Spleen (tissue), 11 donors: Measurements from ENCODE around the gene PCBP3. TPM values are rescaled to one million over a fixed set of nuclear protein-coding genes. Genes with fewer than 3 reads are reported as not detected.

ENCODE experiments used
- DNase-seq: peaks from one replicate; pipeline ENCODE4 v3.0.0-alpha.2; 2020
- H3K27ac ChIP-seq, 8 donors: fragments of 200-600 bp; sonication (generic) in 7 of 8; 1 replicate in 4 of 8; 2 replicates in 4 of 8; pipeline versions ENCODE4 v1.5.0 to v1.8.0; 2016 to 2021; ENCODE audit warnings: inconsistent platforms in 4 of 8, mild to moderate bottlenecking in 4 of 8, moderate library complexity in 1 of 8
- H3K27me3 ChIP-seq, 7 donors: fragments of 200-600 bp; sonication (generic) in 6 of 7; replicated peaks in 1 of 7; 1 replicate in 4 of 7; 2 replicates in 3 of 7; pipeline versions ENCODE4 v1.5.0 to v1.8.0; 2016 to 2021; ENCODE audit warnings: inconsistent platforms in 3 of 7, mild to moderate bottlenecking in 1 of 7
- H3K36me3 ChIP-seq, 6 donors: fragments of 200-600 bp; sonication (generic) in 5 of 6; 1 replicate in 4 of 6; 2 replicates in 2 of 6; pipeline versions ENCODE4 v1.5.0 to v1.8.0; 2016 to 2021; ENCODE audit warnings: inconsistent platforms in 2 of 6
- H3K4me1 ChIP-seq, 6 donors: fragments of 200-600 bp; sonication (generic) in 5 of 6; 1 replicate in 3 of 6; 2 replicates in 3 of 6; pipeline versions ENCODE4 v1.5.0 to v1.8.0; 2016 to 2021; ENCODE audit warnings: inconsistent platforms in 3 of 6
- H3K4me3 ChIP-seq, 8 donors: fragments of 200-600 bp; sonication (generic) in 7 of 8; 1 replicate in 4 of 8; 2 replicates in 4 of 8; pipeline versions ENCODE4 v1.5.0 to v1.8.0; 2016 to 2021; ENCODE audit warnings: inconsistent platforms in 4 of 8, mild to moderate bottlenecking in 4 of 8, moderate library complexity in 2 of 8
- H3K9me3 ChIP-seq, 8 donors: fragments of 200-600 bp; sonication (generic) in 7 of 8; 1 replicate in 4 of 8; 2 replicates in 4 of 8; pipeline versions ENCODE4 v1.5.0 to v1.8.0; 2016 to 2021; ENCODE audit warnings: inconsistent platforms in 4 of 8
- CTCF ChIP-seq, 11 experiments: fragments of 200-600 bp in 7 of 11; fragments of 450-650 bp in 4 of 11; sonication (generic) in 4 of 11; IDR thresholded peaks in 8 of 11; conservative IDR thresholded peaks in 3 of 11; 1 replicate in 7 of 11; 2 replicates in 4 of 11; pipeline versions ENCODE4 v1.4.0 to v1.8.0; 2016 to 2021; ENCODE audit warnings: antibody characterized with exemption in 11 of 11, inconsistent platforms in 4 of 11, mild to moderate bottlenecking in 1 of 11
- POLR2A ChIP-seq, 3 donors: fragments of 450-650 bp; IDR thresholded peaks; one replicate each; pipeline ENCODE4 v1.5.1; 2017; ENCODE audit warnings: antibody characterized with exemption in 3 of 3, mild to moderate bottlenecking in 1 of 3
- POLR2AphosphoS5 ChIP-seq, 3 donors: sonication (generic); formaldehyde crosslinking; IDR thresholded peaks; one replicate each; pipeline ENCODE4 v1.5.1; 2017; ENCODE audit warnings: antibody characterized with exemption in 3 of 3
- WGBS, 5 donors: extraction: QIAGEN DNeasy Blood & Tissue Kit in 3 of 5; methylation state at CpG; one replicate each; pipeline versions ENCODE4 v1.1.5 to v1.1.7; 2013 to 2018; 5-methylcytosine and 5-hydroxymethylcytosine counted together
- intact Hi-C: fragments of 100-400 bp; cut with DNase I; formaldehyde crosslinking; loops from one replicate; pipeline ENCODE4 v1.15.0; 2023; ENCODE audit warnings: low total_unique reads
- polyA plus RNA-seq, 3 donors: library from polyadenylated mRNA; stranded (reverse); fragments of 200-250 nt; gene quantifications; one replicate each; pipeline ENCODE4 v1.2.1, GENCODE V29; 2013
- total RNA-seq, 7 donors: library from RNA; depleted of rRNA in 3 of 7; stranded (reverse); fragments of >200 nt in 3 of 7; fragmentation: NEBNext Ultra II Directional in 4 of 7; extraction: Animal tissue kit (Norgen Biotek cat#: 25700) in 4 of 7; gene quantifications; one replicate each; pipeline versions ENCODE4 v1.1.0 to v1.2.1, GENCODE V29; 2016 to 2021
- donor health status: healthy with polysubstance abuse.
- donor health status: DM: no; HTN: no; CAD: no; lungs with moderate emphysema.
- donor health status: DM: no; HTN: no; CAD: no.
- donor health status: Bipolar disorder and iron deficiency.
- donor health status: healthy.
- donor health status: DM: no; HTN: no; CAD: no.
- donor health status: DM: yes; HTN: yes; CAD: no.

The PCBP3 gene
- total and polyA plus RNA-seq, 10 donors: 4.2 to 31.6 (median 15.2) TPM

- H3K4me1 ChIP-seq: no peaks in the 10 kb centered on the region
Observed at GRCh38 chr21:45750936-45751335, 107.4 kb downstream of the PCBP3 start.

GRCh38 chr21:45753445-45753844, 109.9 kb downstream of the PCBP3 start:
- intact Hi-C loops: no loop called here
- peaks cover 0 to 18% (median 0%) of the 10 kb centered on the region in 6 donors for H3K36me3 ChIP-seq
- H3K27ac ChIP-seq: no peak overlapping the region
- no peak overlapping the region for H3K4me3 ChIP-seq
- H3K27me3 ChIP-seq: no peaks in the 10 kb centered on the region
- TF ChIP-seq POLR2A (IDR thresholded peaks at IDR 0.05) (no peak), POLR2AphosphoS5 (IDR thresholded peaks at IDR 0.05) (no peak), CTCF (IDR thresholded peaks at IDR 0.05 in 8 of 11, conservative IDR thresholded peaks at IDR 0.05 in 3 of 11) (no peak)
- peaks cover 0 to 18% (median 3%) of the 10 kb centered on the region in 8 donors for H3K9me3 ChIP-seq
- WGBS, 5 donors: 74 to 90% (median 81%) methylated on average over 1 of the region's 1 CpG
- DNase-seq: no peak
- no peaks in the 10 kb centered on the region for H3K4me1 ChIP-seq

More at GRCh38 chr21:45750936-45751335, 107.4 kb downstream of the PCBP3 start:
- Histone ChIP-seq H3K4me3 (no peak overlapping the region), H3K27ac (no peak overlapping the region), H3K36me3 (peaks cover 0 to 18% (median 0%) of the 10 kb centered on the region in 6 donors), H3K9me3 (peaks cover 0 to 12% (median 1%) of the 10 kb centered on the region in 8 donors), H3K27me3 (no peaks in the 10 kb centered on the region)
- no peak for DNase-seq
- no peak for TF ChIP-seq POLR2A (IDR thresholded peaks at IDR 0.05)
- TF ChIP-seq POLR2AphosphoS5 (IDR thresholded peaks at IDR 0.05): no peak
- no peak for TF ChIP-seq CTCF (IDR thresholded peaks at IDR 0.05 in 8 of 11, conservative IDR thresholded peaks at IDR 0.05 in 3 of 11)
- 70 to 87% (median 81%) methylated on average over 5 of the region's 5 CpGs for WGBS, 5 donors
- intact Hi-C loops: no loop called here

GRCh38 chr21:45756029-45756428, 112.5 kb downstream of the PCBP3 start:
- Histone ChIP-seq H3K36me3 (peaks cover 0 to 10% (median 0%) of the 10 kb centered on the region in 6 donors), H3K9me3 (peaks cover 0 to 18% (median 3%) of the 10 kb centered on the region in 8 donors), H3K27ac (no peak overlapping the region), H3K4me3 (no peak overlapping the region), H3K4me1 (no peaks in the 10 kb centered on the region), H3K27me3 (no peaks in the 10 kb centered on the region)
- no peak for DNase-seq
- 75 to 98% (median 96%) methylated on average over 1 of the region's 1 CpG for WGBS, 5 donors
- intact Hi-C loops: no loop called here
- TF ChIP-seq CTCF (IDR thresholded peaks at IDR 0.05 in 8 of 11, conservative IDR thresholded peaks at IDR 0.05 in 3 of 11): no peak
- TF ChIP-seq POLR2AphosphoS5 (IDR thresholded peaks at IDR 0.05): no peak
- TF ChIP-seq POLR2A (IDR thresholded peaks at IDR 0.05): no peak

- 94 to 97% (median 94%) methylated on average over 2 of the region's 2 CpGs for WGBS, 5 donors
- DNase-seq: no peak
- Histone ChIP-seq H3K4me3 (no peak overlapping the region), H3K27ac (no peak overlapping the region), H3K27me3 (no peaks in the 10 kb centered on the region), H3K9me3 (peaks cover 0 to 18% (median 3%) of the 10 kb centered on the region in 8 donors), H3K4me1 (no peaks in the 10 kb centered on the region), H3K36me3 (peaks cover 0 to 7% (median 0%) of the 10 kb centered on the region in 6 donors)
- TF ChIP-seq POLR2AphosphoS5 (IDR thresholded peaks at IDR 0.05) (no peak), POLR2A (IDR thresholded peaks at IDR 0.05) (no peak), CTCF (IDR thresholded peaks at IDR 0.05 in 8 of 11, conservative IDR thresholded peaks at IDR 0.05 in 3 of 11) (no peak)
- intact Hi-C loops: no loop called here
Observed at GRCh38 chr21:45756669-45757068, 113.1 kb downstream of the PCBP3 start.
